Spleen (tissue), 11 donors: ENCODE measurements around the gene DPY19L3. TPM values are rescaled to one million over a fixed set of nuclear protein-coding genes. Genes with fewer than 3 reads are reported as not detected.

ENCODE experiments used
- DNase-seq: peaks from one replicate; pipeline ENCODE4 v3.0.0-alpha.2; 2020
- H3K27ac ChIP-seq, 8 donors: fragments of 200-600 bp; sonication (generic) in 7 of 8; 1 replicate in 4 of 8; 2 replicates in 4 of 8; pipeline versions ENCODE4 v1.5.0 to v1.8.0; 2016 to 2021; ENCODE audit warnings: inconsistent platforms in 4 of 8, mild to moderate bottlenecking in 4 of 8, moderate library complexity in 1 of 8
- H3K27me3 ChIP-seq, 7 donors: fragments of 200-600 bp; sonication (generic) in 6 of 7; replicated peaks in 1 of 7; 1 replicate in 4 of 7; 2 replicates in 3 of 7; pipeline versions ENCODE4 v1.5.0 to v1.8.0; 2016 to 2021; ENCODE audit warnings: inconsistent platforms in 3 of 7, mild to moderate bottlenecking in 1 of 7
- H3K36me3 ChIP-seq, 6 donors: fragments of 200-600 bp; sonication (generic) in 5 of 6; 1 replicate in 4 of 6; 2 replicates in 2 of 6; pipeline versions ENCODE4 v1.5.0 to v1.8.0; 2016 to 2021; ENCODE audit warnings: inconsistent platforms in 2 of 6
- H3K4me1 ChIP-seq, 6 donors: fragments of 200-600 bp; sonication (generic) in 5 of 6; 1 replicate in 3 of 6; 2 replicates in 3 of 6; pipeline versions ENCODE4 v1.5.0 to v1.8.0; 2016 to 2021; ENCODE audit warnings: inconsistent platforms in 3 of 6
- H3K4me3 ChIP-seq, 8 donors: fragments of 200-600 bp; sonication (generic) in 7 of 8; 1 replicate in 4 of 8; 2 replicates in 4 of 8; pipeline versions ENCODE4 v1.5.0 to v1.8.0; 2016 to 2021; ENCODE audit warnings: inconsistent platforms in 4 of 8, mild to moderate bottlenecking in 4 of 8, moderate library complexity in 2 of 8
- H3K9me3 ChIP-seq, 8 donors: fragments of 200-600 bp; sonication (generic) in 7 of 8; 1 replicate in 4 of 8; 2 replicates in 4 of 8; pipeline versions ENCODE4 v1.5.0 to v1.8.0; 2016 to 2021; ENCODE audit warnings: inconsistent platforms in 4 of 8
- POLR2A ChIP-seq, 3 donors: fragments of 450-650 bp; IDR thresholded peaks; one replicate each; pipeline ENCODE4 v1.5.1; 2017; ENCODE audit warnings: antibody characterized with exemption in 3 of 3, mild to moderate bottlenecking in 1 of 3
- POLR2AphosphoS5 ChIP-seq, 3 donors: sonication (generic); formaldehyde crosslinking; IDR thresholded peaks; one replicate each; pipeline ENCODE4 v1.5.1; 2017; ENCODE audit warnings: antibody characterized with exemption in 3 of 3
- WGBS, 5 donors: extraction: QIAGEN DNeasy Blood & Tissue Kit in 3 of 5; methylation state at CpG; one replicate each; pipeline versions ENCODE4 v1.1.5 to v1.1.7; 2013 to 2018; 5-methylcytosine and 5-hydroxymethylcytosine counted together
- intact Hi-C: fragments of 100-400 bp; cut with DNase I; formaldehyde crosslinking; loops from one replicate; pipeline ENCODE4 v1.15.0; 2023; ENCODE audit warnings: low total_unique reads
- polyA plus RNA-seq, 3 donors: library from polyadenylated mRNA; stranded (reverse); fragments of 200-250 nt; gene quantifications; one replicate each; pipeline ENCODE4 v1.2.1, GENCODE V29; 2013
- total RNA-seq, 7 donors: library from RNA; depleted of rRNA in 3 of 7; stranded (reverse); fragments of >200 nt in 3 of 7; fragmentation: NEBNext Ultra II Directional in 4 of 7; extraction: Animal tissue kit (Norgen Biotek cat#: 25700) in 4 of 7; gene quantifications; one replicate each; pipeline versions ENCODE4 v1.1.0 to v1.2.1, GENCODE V29; 2016 to 2021
- TF ChIP-seq, protein P1 (sequence below), 11 experiments: fragments of 200-600 bp in 7 of 11; fragments of 450-650 bp in 4 of 11; sonication (generic) in 4 of 11; IDR thresholded peaks in 8 of 11; conservative IDR thresholded peaks in 3 of 11; 1 replicate in 7 of 11; 2 replicates in 4 of 11; pipeline versions ENCODE4 v1.4.0 to v1.8.0; 2016 to 2021; ENCODE audit warnings: antibody characterized with exemption in 11 of 11, inconsistent platforms in 4 of 11, mild to moderate bottlenecking in 1 of 11
- donor health status: healthy with polysubstance abuse.
- donor health status: DM: no; HTN: no; CAD: no; lungs with moderate emphysema.
- donor health status: DM: no; HTN: no; CAD: no.
- donor health status: Bipolar disorder and iron deficiency.
- donor health status: healthy.
- donor health status: DM: no; HTN: no; CAD: no.
- donor health status: DM: yes; HTN: yes; CAD: no.

Gene DPY19L3
- total and polyA plus RNA-seq, 10 donors = 5.3 to 57.5 (median 39.4) TPM

DNA sequence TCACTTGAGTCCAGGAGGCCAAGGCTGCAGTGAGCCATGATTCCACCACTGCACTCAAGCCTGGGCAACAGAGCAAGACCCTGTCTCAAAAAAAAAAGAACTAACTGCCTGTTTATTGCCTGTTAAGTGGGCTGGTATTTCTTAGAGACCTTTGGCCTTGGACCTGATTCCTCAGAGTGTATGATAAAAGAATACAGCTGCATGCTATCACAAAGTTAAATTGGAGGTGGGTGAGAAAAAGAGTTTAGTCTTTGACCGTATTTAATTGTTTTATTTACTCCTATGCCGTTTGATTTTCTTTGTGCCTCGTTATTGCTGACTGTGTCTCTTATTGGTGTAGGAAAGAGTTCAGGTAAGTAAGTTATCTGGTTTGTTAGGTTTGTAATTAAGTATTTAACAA, 25.3 kb upstream of the DPY19L3 start:
- no peaks in the 10 kb centered on the region for H3K27me3 ChIP-seq
- DNase-seq = no peak
- H3K4me3 ChIP-seq = no peak overlapping the region
- TF ChIP-seq POLR2AphosphoS5 (IDR thresholded peaks at IDR 0.05) = no peak
- TF ChIP-seq POLR2A (IDR thresholded peaks at IDR 0.05) = no peak
- TF ChIP-seq, protein P1, sequence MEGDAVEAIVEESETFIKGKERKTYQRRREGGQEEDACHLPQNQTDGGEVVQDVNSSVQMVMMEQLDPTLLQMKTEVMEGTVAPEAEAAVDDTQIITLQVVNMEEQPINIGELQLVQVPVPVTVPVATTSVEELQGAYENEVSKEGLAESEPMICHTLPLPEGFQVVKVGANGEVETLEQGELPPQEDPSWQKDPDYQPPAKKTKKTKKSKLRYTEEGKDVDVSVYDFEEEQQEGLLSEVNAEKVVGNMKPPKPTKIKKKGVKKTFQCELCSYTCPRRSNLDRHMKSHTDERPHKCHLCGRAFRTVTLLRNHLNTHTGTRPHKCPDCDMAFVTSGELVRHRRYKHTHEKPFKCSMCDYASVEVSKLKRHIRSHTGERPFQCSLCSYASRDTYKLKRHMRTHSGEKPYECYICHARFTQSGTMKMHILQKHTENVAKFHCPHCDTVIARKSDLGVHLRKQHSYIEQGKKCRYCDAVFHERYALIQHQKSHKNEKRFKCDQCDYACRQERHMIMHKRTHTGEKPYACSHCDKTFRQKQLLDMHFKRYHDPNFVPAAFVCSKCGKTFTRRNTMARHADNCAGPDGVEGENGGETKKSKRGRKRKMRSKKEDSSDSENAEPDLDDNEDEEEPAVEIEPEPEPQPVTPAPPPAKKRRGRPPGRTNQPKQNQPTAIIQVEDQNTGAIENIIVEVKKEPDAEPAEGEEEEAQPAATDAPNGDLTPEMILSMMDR (IDR thresholded peaks at IDR 0.05 in 8 of 11, conservative IDR thresholded peaks at IDR 0.05 in 3 of 11) = no peak
- no peaks in the 10 kb centered on the region for H3K4me1 ChIP-seq
- H3K36me3 ChIP-seq = peaks cover 0 to 98% (median 62%) of the 10 kb centered on the region in 6 donors
- H3K27ac ChIP-seq = no peak overlapping the region
- H3K9me3 ChIP-seq = no peaks in the 10 kb centered on the region
- 88 to 98% (median 94%) methylated on average over 3 of the region's 3 CpGs for WGBS, 5 donors
- intact Hi-C loops = no loop called here

DNA sequence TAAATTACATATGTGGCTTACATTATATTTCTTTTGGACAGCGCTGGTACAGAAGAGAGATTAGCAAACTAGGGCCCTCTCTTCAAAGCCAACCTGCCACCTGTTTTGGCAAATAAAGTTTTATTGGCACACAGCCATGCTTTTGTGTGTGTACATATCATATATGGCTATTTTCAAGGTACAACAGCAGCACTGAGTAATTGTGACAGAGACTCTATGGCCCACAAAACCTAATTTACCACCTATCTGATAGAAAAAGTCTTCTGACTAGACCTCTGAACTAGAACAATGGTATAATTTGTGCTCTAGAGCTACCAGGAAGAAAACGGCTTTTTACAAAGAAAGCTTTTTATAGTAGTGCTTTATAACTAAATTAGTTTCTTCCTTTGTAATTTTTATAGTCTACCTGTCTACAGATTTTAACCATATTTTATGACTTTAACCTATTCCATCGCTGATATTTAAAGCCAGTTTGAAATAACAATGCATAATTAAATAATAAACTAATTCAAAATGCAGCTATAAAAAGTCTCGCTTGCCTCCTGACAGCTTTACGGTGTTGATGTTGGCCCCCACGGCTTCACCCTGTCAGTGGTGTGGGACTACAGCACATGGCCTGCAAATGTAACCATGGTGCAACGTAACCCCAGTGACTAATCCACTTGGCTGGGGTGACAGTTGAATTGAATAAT, 17.7 kb upstream of the DPY19L3 start:
- intact Hi-C loops = no loop called here
- H3K4me1 ChIP-seq = no peaks in the 10 kb centered on the region
- no peak overlapping the region for H3K27ac ChIP-seq
- H3K9me3 ChIP-seq = no peaks in the 10 kb centered on the region
- DNase-seq = no peak
- H3K4me3 ChIP-seq = no peak overlapping the region
- peaks cover 0 to 48% (median 13%) of the 10 kb centered on the region in 6 donors for H3K36me3 ChIP-seq
- 93 to 97% (median 94%) methylated on average over 7 of the region's 7 CpGs for WGBS, 5 donors
- TF ChIP-seq, protein P1 (IDR thresholded peaks at IDR 0.05 in 8 of 11, conservative IDR thresholded peaks at IDR 0.05 in 3 of 11) = no peak
- no peak for TF ChIP-seq POLR2AphosphoS5 (IDR thresholded peaks at IDR 0.05)
- no peak for TF ChIP-seq POLR2A (IDR thresholded peaks at IDR 0.05)
- H3K27me3 ChIP-seq = no peaks in the 10 kb centered on the region

DNA sequence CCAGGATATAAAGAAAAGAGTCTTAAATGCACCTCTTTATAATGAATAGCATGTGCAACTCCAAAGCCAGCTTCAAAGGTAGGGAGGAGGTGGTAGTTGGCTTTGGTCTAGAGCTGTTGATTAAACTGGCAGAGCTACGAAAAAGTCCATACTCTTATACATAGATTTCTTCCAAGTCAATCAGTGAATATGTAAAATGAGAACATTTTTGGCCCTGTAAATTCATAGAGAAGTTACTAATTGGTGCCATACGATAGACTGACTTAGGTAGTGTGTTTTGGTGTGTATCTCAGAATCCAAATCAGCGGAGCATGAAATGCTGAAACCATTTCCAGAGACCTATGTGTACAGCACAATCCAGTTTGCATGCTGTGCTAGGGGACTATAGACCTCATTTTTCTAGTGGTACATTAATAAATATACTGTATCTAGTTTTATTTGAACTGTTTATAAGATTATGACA, 17.1 kb upstream of the DPY19L3 start:
- no peaks in the 10 kb centered on the region for H3K27me3 ChIP-seq
- H3K27ac ChIP-seq = no peak overlapping the region
- no peak for DNase-seq
- peaks cover 0 to 43% (median 7%) of the 10 kb centered on the region in 6 donors for H3K36me3 ChIP-seq
- intact Hi-C loops = no loop called here
- no peak for TF ChIP-seq POLR2A (IDR thresholded peaks at IDR 0.05)
- TF ChIP-seq, protein P1 (IDR thresholded peaks at IDR 0.05 in 8 of 11, conservative IDR thresholded peaks at IDR 0.05 in 3 of 11) = no peak
- TF ChIP-seq POLR2AphosphoS5 (IDR thresholded peaks at IDR 0.05) = no peak
- 95 to 100% (median 96%) methylated on average over 3 of the region's 3 CpGs for WGBS, 5 donors
- no peaks in the 10 kb centered on the region for H3K9me3 ChIP-seq
- H3K4me1 ChIP-seq = no peaks in the 10 kb centered on the region
- no peak overlapping the region for H3K4me3 ChIP-seq

DNA sequence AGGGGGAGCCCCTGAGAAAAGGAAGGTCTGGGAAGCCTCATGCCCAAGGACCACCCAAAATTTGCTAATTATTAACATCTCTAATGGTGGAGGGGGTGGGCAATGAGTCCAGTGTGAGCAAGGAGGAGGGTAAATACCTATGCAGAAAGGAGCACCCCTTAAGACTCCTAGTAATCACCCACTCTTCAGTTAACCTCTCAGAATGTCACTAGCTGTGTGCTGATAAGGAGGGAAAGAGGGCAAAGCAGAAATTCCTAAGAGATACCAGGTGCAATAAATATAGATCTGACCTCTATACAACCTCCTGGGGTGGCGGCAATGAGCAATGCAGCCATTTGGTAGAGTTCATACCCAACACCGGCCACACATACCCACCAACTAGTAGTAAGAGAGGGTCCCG, 12.7 kb upstream of the DPY19L3 start:
- WGBS, 5 donors = 89 to 97% (median 95%) methylated on average over 3 of the region's 3 CpGs
- DNase-seq = no peak
- Histone ChIP-seq H3K4me1 (no peaks in the 10 kb centered on the region), H3K4me3 (no peak overlapping the region), H3K27me3 (no peaks in the 10 kb centered on the region), H3K9me3 (no peaks in the 10 kb centered on the region), H3K36me3 (peaks cover 0 to 8% (median 0%) of the 10 kb centered on the region in 6 donors), H3K27ac (no peak overlapping the region)
- intact Hi-C loops = no loop called here
- TF ChIP-seq POLR2AphosphoS5 (IDR thresholded peaks at IDR 0.05) = no peak
- TF ChIP-seq, protein P1 (IDR thresholded peaks at IDR 0.05 in 8 of 11, conservative IDR thresholded peaks at IDR 0.05 in 3 of 11) = no peak
- TF ChIP-seq POLR2A (IDR thresholded peaks at IDR 0.05) = no peak
